ENCODE data around the gene CREB5.

GRCh38 chr7:28784171-28784902 lies 372.0 kb downstream of the CREB5 start:
- TF ChIP-seq ATF6 (CRISPR knock-in tag; conservative IDR thresholded peaks at IDR 0.05): no peak
- TF ChIP-seq PAX8 (CRISPR knock-in tag; IDR thresholded peaks at IDR 0.05; ENCODE audit: borderline replicate concordance): no peak
- no peak for TF ChIP-seq CTCF (CRISPR knock-in tag; IDR thresholded peaks at IDR 0.05)
- no peak for TF ChIP-seq ZSCAN12 (CRISPR knock-in tag; IDR thresholded peaks at IDR 0.05)
- no peak for TF ChIP-seq POLR2AphosphoS5 (IDR thresholded peaks at IDR 0.05; ENCODE audit: low read depth, low read length)
- no peak for TF ChIP-seq POLR2A (IDR thresholded peaks at IDR 0.05; ENCODE audit: insufficient read depth in 1 of 2, low read depth in 2 of 2, low read length in 2 of 2)
- no peak for TF ChIP-seq EED (CRISPR knock-in tag; IDR thresholded peaks at IDR 0.05)
